Measurements from ENCODE around the gene KCNK6.
"Not testable (repeated sequence)": the region's sequence is repeated elsewhere in the genome, so short reads cannot be mapped to it uniquely, and the experiment has no call there.

Gene KCNK6

DNA sequence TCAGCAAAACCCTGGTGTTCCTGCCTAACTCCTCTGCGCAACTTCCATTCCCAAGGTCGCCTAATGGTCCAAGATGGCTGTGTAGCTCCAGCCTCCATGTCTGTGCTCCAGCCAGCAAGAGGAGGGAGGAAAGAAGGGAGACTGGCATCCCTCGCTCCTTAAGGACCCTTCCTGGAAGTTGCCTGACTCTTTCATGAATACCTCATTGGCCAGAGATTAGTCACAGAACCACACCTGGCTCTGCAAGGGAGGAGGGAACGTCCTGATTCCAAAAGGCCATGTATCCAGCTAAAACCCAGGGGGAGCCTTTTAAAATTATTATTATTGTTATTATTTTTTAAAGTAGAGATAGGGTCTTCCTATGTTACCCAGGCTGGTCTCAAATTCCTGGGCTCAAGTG lies 4.8 kb downstream of the KCNK6 start:
- no peak for DNase-seq

DNA sequence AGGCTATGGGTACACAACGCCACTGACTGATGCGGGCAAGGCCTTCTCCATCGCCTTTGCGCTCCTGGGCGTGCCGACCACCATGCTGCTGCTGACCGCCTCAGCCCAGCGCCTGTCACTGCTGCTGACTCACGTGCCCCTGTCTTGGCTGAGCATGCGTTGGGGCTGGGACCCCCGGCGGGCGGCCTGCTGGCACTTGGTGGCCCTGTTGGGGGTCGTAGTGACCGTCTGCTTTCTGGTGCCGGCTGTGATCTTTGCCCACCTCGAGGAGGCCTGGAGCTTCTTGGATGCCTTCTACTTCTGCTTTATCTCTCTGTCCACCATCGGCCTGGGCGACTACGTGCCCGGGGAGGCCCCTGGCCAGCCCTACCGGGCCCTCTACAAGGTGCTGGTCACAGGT lies 6.9 kb downstream of the KCNK6 start:
- no peak for DNase-seq

DNA sequence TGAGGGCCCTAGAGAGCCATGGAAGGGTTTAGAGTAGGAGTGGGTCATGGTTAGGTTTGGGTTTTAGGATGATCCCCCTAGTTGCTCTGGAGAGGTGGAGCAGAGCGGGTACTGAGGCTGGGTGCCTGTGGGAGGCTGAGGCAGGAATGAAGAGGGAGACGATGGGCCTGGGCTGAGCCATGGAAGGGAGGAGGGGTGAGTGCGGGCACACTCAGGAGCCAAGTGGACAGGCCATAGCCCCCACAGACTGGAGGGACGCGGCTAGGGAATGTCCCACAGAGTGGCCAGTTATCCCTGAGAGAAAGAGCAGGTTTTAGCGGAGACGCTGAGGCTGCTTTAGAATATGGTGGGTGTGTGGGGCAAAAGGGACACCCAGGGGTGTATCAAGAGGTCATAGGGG lies 10.0 kb downstream of the KCNK6 start:
- DNase-seq, result no peak

DNA sequence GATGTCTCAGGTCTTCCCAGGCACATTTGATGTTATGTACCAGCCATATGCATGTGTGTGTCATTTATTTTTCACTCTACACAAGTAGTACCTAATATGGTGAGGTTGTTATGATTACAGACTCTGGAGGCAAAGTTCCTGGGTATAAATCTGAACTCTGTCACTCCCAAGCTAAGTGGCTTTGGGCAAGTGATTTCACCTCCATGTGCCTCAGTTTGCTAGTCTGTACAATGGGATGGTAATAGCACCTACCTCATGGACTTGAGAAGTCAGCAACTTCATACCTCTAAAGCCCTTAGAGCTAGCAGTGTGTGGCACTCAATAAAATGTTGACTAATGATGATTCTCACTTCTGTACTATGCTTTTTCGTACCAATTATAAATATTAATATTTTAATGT lies 12.1 kb downstream of the KCNK6 start:
- no peak for DNase-seq

DNA sequence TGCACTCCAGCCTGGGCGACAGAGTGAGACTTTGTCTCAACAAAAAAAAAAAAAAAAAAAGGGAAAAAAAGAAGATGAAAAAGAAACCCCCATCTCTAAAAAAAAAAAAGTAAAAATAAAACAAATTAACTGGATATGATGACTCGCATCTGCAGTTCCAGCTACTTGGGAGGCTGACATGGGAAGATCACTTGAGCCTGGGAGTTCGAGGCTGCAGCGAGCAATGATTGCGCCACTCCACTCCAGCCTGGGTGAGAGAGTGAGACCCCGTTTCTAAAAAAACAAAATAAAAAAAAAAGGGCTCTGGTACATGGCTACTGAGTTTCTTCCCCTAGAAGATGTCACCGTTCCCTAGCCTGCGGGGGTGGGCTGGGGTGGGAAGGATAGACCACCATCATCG lies 13.6 kb downstream of the KCNK6 start:
- DNase-seq, result no peak

DNA sequence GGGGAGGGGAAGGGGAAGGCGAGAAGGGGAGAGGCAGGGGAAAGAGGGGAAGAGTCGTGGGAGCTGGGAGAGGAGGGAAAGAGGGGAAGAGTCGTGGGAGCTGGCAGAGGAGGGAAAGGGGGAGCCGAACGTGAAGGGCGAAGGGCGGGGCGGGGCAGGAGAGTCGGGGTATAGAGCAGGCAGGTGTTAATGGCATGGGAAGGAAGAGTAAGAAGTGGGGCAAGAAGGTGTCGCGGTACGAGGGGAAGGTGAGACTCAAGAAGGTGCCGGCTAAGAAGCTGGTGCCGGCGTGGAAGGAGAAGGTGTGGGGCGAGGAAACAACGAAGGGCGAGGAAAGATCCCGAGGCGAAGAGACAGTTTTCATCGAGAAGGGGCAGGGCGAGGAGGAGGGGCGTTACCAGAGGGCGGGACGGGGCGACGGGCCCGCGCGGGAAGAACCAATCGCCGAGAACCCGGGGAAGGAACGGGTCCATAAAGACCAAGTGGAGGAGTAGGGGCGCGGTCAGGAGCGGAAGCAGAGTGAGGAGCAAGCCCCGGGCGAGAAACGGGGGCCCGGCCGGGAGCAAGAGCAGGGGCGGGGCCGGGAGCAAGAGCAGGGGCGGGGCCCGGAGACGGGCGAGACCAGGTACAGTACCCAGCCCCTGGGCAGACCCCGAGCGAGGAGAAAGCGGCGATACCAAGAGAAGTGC lies 16.4 kb downstream of the KCNK6 start:
- peak; percentile 90 for DNase-seq

DNA sequence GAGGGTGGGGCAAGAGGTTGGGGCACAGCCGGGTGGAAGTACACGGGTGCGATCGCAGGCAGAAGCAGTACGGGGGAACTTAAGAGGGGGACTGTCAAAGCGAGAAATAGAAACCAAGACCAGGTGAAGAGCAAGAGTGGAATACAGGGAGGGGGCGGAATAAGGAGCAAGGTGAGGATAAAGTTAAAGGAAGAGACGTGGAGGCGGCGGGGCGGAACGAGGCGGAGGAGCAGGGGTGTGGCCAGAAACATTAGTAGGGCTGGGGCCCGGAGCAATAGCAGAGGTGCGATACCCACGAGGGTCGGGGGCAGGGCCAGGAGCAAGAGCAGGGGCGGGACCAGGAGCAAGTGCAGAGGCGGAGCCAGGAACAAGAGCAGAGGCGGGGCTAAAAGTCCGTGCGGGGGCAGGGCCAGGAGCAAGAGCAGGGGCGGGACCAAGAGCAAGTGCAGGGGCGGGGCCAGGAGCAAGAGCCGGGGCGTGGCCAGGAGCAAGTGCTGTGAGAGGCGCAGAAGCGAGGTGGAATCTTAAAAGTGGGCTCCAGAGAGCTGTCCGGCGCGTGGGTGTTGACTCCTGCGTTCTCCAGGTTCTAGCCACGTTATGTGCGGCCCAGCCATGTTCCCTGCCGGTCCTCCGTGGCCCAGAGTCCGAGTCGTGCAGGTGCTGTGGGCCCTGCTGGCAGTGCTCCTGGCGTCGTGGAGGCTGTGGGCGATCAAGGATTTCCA lies 17.2 kb downstream of the KCNK6 start:
- peak; percentile 92 for DNase-seq

DNA sequence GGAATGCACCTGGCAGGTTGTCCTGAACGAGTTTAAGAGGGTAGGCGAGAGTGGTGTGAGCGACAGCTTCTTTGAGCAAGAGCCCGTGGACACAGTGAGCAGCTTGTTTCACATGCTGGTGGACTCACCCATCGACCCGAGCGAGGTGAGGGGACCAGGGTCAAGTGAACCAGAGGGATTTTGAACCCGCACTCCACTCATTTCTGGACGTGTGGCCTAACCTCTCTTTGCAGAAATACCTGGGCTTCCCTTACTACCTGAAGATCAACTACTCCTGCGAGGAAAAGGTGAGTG lies 17.7 kb downstream of the KCNK6 start:
- DNase-seq, result no peak

DNA sequence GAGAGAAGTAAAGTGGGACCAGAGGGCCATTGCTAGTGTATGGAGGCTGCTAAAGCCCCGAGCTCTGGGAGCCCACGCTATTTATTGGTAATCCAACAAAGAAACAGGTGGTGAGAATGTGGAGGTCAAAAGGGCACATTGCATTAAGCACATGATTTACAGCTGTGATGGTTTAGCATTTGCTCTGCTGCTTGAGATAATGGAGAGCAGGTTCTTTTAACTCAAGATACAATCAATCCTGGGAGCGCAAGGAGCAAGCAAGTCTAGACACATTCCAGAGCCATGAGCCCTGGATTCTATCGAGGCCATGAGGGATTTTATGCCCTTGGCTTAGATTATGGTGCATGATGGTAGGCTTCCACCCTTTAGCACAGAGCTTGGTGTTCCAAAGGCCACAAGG lies 19.4 kb downstream of the KCNK6 start:
- DNase-seq, result not testable (repeated sequence)

DNA sequence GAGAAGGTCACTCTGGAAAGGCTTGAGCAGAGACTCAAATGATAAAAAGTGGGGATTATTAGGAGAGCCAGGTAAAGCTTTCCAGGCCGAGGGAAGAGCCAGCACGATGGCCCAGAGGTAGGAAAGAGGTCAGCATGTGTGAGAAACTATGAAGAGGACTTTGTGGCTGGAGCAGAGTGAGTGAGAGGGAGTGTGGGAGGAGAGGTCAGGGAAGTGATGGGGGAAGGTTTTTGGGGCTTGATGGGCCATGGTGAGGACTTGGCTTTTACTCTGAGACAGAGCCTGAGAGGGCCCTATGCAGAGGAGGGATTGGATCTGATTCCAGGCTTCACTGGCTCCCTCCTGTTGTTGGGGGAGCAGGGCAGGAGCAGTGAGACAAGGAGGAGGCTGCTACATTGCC lies 21.3 kb downstream of the KCNK6 start:
- no peak for DNase-seq

DNA sequence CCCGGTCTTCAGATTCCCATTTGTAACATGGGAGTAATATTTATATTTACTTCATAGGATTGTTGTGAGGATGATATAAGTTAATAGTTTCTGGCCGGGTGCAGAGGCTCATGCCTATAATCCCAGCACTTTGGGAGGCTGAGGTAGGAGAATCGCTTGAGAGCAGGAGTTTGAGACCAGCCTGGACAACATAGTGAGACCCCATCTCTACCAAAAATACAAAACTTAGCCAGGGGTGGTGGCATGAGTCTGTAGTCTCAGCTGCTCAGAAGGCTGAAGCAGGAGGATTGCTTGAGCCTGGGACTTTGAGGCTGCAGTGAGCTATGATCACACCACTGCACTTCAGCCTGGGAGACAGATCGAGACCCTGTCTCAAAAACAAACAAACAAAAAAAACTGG lies 27.2 kb downstream of the KCNK6 start:
- DNase-seq, result no peak

DNA sequence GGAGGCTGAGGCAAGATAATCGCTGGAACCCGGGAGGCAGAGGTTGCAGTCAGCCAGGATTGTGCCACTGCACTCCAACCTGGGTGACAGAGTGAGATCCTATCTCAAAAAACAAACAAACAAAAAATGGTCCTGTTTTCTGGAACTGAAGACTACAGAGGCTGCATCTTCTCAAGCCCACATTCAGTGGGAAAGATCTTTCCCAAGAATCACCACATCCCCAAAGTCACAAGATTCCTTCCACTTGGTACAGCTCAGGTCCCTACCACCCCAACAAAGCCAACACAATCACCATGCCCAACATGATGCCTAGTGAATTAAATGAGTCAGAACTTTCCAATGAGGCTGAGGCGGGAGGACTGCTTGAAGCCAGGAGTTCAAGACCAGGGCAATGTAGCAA lies 31.2 kb downstream of the KCNK6 start:
- DNase-seq, result no peak

DNA sequence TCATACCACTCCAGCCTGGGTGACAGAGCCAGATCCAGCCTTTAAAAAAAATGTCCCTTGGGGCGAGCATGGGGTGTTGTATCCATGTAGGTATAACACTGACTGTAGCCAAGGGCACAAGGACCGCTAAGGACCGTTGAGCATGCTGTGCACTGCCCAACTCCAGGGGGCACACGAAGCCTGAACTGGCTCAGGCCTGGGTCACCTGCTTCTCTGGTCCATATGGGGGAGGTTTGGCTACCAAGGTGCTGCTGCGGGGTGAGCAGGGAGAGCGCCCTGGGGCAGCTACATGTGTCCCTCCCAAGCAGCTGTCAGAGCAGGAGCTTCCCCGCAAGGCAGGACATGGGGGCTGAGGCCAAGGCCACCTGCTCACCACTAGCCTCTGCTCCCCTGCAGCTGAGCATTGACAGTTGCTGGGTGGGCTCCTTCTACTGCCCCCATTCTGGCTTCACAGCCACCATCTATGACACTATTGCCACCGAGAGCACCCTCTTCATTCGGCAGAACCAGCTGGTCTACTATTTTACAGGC lies 32.3 kb downstream of the KCNK6 start:
- DNase-seq, result no peak

DNA sequence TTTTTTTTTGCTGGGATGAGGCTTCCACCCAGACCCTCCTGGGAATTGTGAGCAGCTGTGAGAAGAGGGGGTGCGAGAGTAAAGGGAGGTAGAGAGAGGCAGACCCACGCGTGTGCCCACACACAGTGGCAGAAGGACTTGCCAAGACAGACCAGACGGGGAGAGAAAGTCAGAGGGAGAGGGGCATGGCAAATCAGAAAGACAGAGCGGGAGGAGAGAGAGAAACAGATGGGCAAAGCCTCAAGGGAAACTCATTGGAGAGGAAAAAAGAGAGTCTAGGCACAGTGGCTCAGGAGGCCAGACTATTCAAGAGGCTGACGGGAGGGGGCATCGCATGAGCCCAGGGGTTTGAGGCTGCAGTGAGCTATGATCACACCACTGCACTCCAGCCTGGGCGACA lies 33.0 kb downstream of the KCNK6 start:
- no peak for DNase-seq

DNA sequence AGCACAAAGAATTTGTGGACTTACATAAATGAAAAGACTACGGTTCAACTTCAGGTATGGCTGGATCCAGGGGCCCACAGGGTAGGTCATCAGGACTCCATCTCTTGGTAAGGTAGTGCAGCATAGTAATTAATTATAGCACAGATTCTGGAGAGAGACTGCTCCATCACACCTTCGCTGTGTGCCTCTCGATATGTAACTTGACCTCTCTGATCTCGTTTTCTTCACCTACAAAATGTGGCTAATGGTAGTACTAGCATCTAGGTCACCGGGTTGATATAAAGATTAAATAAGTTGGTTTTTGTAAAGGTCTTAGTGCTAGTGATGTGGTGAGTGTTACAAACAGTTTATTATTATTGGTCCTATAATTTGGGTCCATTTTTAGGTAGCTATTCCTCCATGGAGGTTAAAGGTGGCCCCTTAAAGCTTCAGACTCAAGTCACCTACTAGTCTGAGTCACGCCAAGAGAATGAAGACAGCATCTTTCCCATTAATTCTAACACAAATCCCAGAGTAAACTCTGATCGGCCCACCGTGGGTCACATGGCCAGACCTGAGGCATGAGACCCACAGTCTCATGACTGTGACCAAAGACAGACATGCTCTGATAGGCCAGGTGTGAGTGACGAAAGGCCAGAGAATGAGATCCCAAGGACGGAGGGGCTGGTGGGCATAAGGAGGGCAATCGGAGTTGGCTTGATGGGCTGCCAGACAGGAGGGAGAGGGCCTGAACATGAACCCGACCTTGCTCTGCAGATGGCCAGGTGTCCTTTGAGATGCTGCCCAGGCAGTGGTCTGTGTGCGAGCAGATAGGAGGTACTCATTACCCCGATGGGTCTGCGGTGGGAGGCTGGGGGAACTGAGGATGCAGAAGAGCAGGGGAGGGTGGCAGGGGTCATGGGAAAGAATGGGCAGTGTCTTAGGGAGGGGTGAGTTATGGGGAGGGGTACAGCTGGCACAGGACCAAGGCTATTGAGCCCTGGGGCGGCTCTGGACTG lies 36.4 kb downstream of the KCNK6 start:
- DNase-seq, result no peak

DNA sequence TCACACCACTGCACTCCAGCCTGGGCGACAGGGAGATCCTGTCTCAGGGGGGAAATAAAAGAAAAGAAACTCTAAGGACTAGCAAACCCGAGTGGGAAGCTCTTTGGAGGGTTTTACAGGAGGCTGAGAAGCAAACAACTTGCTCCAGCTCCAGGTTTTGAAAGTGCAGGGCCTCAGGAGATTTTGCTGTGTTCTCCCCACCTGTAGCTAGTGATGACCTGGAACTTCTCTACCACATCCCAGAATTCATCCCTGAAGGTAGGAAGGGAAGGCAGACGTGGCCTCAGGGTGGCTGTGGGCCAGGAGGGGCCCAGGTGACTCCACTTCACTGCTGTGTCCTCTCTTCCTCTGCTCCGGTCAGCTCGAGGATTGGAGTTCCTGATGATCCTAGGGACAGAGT lies 38.4 kb downstream of the KCNK6 start:
- DNase-seq, result no peak

DNA sequence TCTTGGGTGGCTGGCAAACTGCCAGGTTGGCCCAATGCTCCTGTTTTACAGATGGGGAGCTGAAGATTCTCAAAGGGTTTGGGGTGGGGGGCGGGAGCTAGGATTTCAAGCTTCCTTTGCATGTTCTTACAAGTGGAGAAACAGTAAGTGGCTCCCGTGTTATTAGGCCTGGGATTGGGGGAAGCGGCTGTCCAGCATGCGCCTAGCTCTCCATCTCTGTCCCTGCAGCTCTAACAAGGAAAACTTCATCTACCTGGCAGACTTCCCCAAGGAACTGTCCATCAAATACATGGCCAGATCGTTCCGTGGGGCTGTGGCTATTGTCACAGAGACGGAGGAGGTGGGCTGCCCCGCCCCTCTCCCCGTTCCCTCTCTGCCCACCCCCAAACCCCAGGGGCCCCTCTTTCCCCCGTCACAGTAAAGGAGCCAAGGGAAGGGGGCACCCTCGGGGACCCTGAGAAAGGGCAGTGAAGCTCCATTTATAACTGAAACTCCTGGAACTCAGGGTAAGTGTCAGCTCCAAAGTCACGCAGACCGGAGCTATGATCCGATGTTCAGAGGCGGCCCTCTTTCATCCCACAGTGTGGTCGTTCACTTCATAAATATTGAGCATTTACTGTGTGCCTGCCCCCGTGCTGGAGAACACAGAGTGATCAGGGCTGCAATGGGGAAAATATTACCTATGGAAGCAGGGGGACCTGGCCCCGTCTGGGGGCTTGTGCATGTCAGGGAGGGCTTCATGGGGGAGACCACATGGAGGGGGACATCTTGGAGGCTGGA lies 39.8 kb downstream of the KCNK6 start:
- no peak for DNase-seq

DNA sequence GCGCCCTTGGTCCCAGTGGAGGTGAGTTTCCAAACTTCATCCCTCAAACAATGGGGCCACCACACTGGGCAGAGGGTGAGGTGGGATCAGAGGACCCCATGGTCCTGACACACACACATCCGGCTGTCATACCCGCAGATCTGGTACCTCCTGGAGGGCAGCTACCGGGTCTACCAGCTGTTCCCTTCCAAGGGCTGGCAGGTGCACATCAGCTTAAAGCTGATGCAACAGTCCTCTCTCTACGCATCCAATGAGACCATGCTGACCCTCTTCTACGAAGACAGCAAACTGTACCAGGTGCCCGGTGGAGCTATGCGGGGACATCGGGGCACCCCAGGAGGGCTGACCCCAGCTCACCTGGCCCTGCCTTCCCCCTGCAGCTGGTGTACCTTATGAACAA lies 40.7 kb downstream of the KCNK6 start:
- no peak for DNase-seq

DNA sequence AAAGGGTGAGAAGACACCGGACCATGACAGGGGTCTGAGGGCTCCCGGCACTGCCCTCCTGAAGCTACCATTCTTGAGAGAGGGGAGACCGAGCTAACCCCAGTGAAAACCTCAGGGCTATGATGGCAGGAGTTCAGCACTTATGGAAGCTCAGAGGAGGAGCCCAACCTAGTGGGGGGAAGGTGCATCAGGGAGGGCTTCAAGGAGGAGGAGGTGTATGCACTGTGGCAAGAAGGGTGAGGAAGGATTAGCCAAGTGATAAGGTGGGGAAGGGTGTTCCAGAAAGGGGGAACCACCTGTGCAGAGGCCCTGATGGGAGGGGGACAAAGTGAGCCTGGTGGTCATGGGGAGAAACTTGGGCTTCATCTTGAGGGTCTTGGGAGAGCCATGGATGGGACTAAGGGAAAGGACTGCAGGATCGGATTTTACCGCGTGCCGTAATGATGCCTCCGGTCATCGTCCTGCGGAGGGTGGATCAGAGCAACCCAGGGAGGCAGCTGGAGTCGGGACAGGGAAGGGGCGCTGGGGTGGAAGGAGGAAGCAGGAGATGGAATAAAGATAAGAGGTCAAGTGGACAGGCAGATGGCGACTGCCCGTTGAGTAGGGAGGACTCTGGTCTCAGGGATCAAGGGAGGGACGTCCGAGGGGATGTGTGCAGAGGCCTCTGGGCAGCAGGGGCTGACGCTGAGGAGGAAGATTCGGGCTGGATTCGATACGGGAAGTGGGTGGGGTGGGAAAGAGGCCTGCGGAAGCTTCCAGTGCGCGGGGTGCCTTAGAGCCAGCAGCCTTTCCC lies 41.4 kb downstream of the KCNK6 start:
- DNase-seq, result no peak

DNA sequence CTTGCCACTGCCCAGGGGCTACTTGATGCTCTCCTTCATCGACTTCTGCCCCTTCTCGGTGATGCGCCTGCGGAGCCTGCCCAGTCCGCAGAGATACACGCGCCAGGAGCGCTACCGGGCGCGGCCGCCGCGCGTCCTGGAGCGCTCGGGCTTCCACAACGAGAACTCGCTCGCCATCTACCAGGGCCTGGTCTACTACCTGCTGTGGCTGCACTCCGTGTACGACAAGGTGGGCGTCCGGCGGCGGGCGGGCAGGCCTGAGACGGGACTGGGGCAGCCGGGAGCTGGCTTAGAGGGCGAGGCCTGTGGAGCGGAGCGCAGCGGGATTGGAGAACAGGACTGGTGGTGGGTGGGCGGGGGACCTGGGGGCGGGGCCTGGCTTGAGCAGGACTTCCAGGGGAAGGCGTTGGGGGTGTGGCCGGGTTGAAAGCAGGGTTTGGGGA lies 42.0 kb downstream of the KCNK6 start:
- peak; percentile 48 for DNase-seq

DNA sequence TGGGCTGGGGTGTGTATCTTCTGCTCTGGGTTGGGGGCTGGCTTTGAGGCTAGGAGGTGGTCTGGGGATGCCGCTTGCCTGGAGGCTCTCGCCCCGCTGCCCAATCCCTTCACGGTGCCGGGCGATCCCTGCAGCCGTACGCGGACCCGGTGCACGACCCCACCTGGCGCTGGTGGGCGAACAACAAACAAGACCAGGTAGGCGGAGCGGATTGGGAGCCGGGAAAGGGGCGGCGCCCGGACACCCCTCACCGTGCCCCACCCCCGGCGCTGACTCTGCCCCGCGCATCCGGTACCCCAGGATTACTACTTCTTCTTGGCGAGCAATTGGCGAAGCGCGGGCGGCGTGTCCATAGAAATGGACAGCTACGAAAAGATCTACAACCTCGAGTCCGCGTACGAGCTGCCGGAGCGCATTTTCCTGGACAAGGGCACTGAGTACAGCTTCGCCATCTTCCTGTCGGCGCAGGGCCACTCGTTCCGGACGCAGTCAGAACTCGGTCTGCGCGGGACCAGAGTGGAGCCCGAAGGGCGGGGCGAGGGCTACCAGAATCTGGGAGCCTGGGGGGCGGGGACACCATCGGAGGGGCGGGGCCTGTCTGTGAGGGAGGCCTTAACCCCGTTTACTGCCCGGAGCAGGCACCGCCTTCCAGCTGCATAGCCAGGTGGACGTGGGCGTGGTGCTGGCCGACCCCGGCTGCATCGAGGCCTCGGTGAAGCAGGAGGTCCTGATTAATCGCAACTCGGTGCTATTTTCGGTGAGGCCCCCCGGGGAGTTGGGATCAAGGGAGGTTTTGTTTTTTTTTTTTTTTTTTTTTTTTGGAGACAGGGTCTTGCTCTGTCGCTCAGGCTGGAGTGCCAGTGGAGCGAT lies 42.7 kb downstream of the KCNK6 start:
- peak; percentile 57 for DNase-seq

All from T-helper 9 cell (primary cell).